NT2/D1 (cell line): Measurements from ENCODE around the gene GFM1.

Source experiments
- SUZ12 ChIP-seq: IDR thresholded peaks from 2 replicates; pipeline ENCODE4 v1.6.1; 2011; ENCODE audit not compliant: insufficient read length, insufficient read depth; ENCODE audit errors: extremely low read depth
- YY1 ChIP-seq: IDR thresholded peaks from 2 replicates; pipeline ENCODE4 v1.6.1; 2011; ENCODE audit not compliant: insufficient read length, insufficient read depth
- ZNF274 ChIP-seq: IDR thresholded peaks from 2 replicates; pipeline ENCODE4 v1.6.1; 2011; ENCODE audit warnings: mild to moderate bottlenecking, low read depth, low read length

GRCh38 chr3:158660711-158661110, 16.4 kb downstream of the GFM1 start:
- TF ChIP-seq SUZ12, result no peak
- TF ChIP-seq ZNF274, result no peak
- TF ChIP-seq YY1, result no peak
